ENCODE results near the gene NPPB.

NPPB gene

DNA sequence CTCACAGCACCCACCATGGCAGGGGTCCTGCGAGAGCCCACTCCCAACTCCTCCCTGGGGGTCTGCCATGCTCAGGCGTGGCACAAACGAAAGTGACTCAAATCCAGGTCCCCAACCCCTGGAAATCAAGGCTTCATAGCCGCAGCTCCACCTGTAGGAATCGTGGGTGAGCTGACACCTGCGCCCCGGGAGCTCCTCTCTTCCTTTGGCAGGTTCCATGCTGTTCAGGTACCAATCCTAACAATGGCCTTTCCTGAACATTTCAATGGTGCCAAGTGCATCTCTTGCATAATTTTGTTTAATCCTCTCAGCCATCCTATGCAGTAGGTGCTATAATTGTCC lies 28.9 kb upstream of the NPPB start:
- no peak overlapping the region for H3K4me3 ChIP-seq (replicated peaks in 1 of 2; ENCODE audit: low read depth in 2 of 2, low read length in 2 of 2)
- DNase-seq (ENCODE audit: low read depth in 2 of 2), result no peak
- TF ChIP-seq, protein P1, sequence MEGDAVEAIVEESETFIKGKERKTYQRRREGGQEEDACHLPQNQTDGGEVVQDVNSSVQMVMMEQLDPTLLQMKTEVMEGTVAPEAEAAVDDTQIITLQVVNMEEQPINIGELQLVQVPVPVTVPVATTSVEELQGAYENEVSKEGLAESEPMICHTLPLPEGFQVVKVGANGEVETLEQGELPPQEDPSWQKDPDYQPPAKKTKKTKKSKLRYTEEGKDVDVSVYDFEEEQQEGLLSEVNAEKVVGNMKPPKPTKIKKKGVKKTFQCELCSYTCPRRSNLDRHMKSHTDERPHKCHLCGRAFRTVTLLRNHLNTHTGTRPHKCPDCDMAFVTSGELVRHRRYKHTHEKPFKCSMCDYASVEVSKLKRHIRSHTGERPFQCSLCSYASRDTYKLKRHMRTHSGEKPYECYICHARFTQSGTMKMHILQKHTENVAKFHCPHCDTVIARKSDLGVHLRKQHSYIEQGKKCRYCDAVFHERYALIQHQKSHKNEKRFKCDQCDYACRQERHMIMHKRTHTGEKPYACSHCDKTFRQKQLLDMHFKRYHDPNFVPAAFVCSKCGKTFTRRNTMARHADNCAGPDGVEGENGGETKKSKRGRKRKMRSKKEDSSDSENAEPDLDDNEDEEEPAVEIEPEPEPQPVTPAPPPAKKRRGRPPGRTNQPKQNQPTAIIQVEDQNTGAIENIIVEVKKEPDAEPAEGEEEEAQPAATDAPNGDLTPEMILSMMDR (IDR thresholded peaks at IDR 0.05; ENCODE audit: low read depth, low read length), result no peak

DNA sequence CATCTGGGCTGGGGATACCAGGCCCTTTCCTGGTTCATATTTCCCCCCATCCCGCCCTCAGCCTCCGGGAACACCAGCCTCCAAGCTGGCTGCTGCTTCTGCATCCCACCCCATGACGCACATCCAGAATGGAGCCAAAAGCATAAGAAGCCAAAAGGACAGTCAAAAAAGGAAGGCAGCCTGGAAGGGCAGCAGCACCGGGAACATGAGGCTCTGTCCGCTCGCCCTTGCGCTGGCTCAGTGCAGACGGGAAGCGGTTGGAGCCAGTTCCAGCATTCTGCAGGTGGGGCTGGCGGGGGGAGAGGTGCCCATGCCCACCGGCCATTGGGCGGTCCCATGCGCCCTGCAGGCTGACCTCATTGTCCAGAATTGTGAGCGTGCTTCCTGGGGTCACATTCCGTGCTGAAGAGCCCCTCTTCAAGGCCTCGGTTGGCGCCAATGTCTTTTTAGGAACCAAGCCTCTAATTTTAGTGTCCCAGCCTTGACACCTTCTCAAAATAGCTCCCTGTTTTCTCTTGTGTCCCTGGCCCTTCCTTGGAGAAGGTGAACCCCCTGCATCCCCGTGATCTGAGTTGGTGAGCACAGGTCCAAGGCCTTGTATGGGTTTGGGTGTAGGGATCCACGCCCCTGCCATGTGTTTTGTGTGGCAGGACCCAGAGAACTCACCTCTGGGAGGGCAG lies 28.4 kb upstream of the NPPB start:
- TF ChIP-seq, protein P1 (IDR thresholded peaks at IDR 0.05; ENCODE audit: low read depth, low read length), result no peak
- no peak overlapping the region for H3K4me3 ChIP-seq (replicated peaks in 1 of 2; ENCODE audit: low read depth in 2 of 2, low read length in 2 of 2)
- peak in 1 of 2 donors; percentile 30 for DNase-seq (ENCODE audit: low read depth in 2 of 2)

DNA sequence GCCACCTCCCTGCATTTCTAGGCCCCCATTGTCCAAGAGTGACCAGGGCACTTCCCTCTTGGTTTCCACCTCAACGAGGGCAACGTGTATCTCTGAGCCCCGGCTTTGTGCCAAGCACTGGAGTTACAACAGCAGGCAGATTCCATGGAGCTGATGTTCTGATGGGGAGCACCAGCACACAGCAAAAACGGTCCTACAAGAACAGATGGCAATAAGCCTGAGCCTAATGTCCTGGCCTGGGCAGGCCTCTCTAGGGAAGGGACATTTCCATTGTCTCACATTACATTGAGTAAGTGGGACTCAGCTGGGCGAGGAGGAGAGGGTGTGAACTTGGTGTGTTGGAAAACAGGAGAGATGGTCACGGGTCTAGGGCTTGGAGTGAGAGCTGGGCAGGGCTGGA lies 27.2 kb upstream of the NPPB start:
- no peak overlapping the region for H3K4me3 ChIP-seq (replicated peaks in 1 of 2; ENCODE audit: low read depth in 2 of 2, low read length in 2 of 2)
- DNase-seq (ENCODE audit: low read depth in 2 of 2), result no peak
- TF ChIP-seq, protein P1 (IDR thresholded peaks at IDR 0.05; ENCODE audit: low read depth, low read length), result no peak

DNA sequence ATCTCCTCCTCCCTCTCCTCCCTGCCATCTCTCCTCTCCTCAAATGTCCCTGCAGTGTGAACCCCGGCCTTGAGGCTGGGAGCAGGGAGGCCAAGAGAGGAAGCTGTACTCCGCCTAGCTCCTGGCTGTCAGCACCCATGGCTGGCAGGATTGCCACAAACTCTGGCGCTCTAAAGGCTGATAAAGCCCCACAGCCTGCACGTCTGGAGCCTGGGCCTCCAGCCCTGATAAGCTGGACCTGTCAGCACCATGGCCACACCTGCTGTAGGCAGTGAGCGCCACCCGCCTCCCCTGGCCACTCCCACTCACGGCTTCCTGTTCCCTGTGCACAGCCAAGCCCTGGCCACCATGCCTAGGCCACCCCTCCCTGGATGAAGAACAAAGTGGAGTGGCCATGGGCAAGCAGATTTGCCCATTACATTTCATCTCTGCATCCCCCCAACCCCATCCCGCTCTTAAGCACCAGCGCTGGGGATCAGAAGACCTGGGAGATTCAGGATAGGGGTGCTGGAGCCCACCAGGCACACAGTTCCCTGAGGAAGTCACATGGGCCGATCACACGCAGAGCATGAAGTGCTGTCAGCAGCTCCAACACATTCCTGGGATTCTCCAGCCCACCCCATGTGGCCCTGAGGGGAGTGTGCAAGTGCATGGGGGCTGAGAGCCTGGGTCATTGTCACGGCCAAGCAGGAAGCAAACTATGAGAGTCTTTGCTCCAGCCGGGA lies 24.2 kb upstream of the NPPB start:
- TF ChIP-seq, protein P1 (IDR thresholded peaks at IDR 0.05; ENCODE audit: low read depth, low read length), result no peak
- peak in 1 of 2 donors; percentile 61 for DNase-seq (ENCODE audit: low read depth in 2 of 2)
- no peak overlapping the region for H3K4me3 ChIP-seq (replicated peaks in 1 of 2; ENCODE audit: low read depth in 2 of 2, low read length in 2 of 2)

DNA sequence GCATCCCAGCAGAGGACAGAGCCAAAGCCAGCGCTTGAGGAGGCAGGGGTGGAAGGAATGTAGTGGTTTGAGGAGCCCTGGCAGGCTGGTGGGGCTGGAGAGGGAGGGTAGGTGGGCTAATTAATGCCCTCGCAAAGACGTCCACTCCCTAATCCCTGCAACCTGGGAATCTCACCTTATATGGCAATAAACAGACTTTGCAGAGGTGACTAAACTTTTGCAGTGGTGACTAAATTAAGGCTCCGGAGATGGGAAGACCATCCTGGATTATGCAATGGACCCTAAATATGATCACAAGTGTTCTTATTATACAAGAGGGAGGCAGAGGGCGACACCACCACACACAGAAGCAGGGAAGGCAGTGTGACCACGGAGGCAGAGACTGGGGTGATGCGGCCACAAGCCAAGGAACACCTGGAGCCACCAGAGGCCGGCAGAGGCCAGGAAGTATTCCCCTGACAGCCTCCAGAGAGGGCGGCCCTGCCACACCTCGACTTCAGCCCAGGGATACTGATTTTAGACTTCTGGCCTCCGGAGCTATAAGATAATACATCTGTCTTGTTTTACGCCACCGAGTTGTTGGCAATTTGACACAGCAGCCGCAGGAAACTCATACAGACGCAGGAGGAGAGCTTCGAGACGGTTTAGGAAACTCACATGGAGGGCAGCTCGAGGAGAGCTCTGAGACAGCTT lies 23.1 kb upstream of the NPPB start:
- no peak overlapping the region for H3K4me3 ChIP-seq (replicated peaks in 1 of 2; ENCODE audit: low read depth in 2 of 2, low read length in 2 of 2)
- peak in 1 of 2 donors; percentile 13 for DNase-seq (ENCODE audit: low read depth in 2 of 2)
- TF ChIP-seq, protein P1 (IDR thresholded peaks at IDR 0.05; ENCODE audit: low read depth, low read length), result no peak

DNA sequence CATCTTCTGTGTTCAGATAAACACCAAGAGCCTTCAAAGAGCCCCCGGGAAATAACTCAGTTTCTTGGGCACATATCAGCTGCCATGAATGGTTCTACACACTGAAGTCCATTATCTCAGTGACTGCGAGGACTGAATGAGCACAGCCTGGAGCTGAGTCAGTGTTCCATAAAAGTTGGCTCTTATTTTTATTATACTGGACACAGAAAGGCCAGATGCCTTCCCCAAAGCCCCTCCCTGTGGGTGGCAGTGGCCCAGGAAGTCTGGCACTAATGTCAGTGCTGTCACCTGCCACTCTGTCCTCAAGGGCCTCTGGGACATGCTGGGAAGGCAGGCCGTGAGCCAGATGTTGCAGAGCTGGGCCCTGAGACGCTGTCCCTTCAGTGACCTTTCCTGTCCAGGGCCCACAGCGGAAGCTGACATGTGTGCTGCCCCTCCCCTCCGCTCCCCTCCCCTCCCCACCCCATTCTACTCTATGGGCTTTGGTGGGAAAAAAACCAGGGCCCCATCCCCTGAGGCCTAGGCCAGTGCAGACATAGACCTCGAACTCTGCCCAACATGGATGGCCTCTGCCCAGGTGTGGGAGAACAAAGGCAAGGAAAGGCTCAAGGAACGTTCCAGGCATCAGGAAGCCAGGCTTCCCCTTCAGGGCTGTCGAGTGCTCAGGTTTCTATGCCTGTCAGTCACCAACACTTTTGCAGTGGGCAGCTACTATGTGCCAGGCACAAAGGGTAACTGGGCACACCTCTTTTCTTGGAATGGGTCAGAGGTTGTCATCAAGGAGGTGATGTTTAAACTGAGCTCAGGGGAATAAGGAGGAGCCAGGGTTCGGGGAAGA lies 22.4 kb upstream of the NPPB start:
- DNase-seq (ENCODE audit: low read depth in 2 of 2), result no peak

More for the DNA sequence above, 22.4 kb upstream of the NPPB start:
- no peak overlapping the region for H3K4me3 ChIP-seq (replicated peaks in 1 of 2; ENCODE audit: low read depth in 2 of 2, low read length in 2 of 2)
- TF ChIP-seq, protein P1 (IDR thresholded peaks at IDR 0.05; ENCODE audit: low read depth, low read length), result no peak
